ENCODE results near the gene CDH8. TPM values are rescaled to one million over a fixed set of nuclear protein-coding genes. Genes with fewer than 3 reads are reported as not detected.

CDH8 gene
- total RNA-seq, 4 donors from 2014 or later = 1.5 TPM; not detected in 3

GRCh38 chr16:62060089-62060488 lies 23.9 kb upstream of the CDH8 start:
- WGBS, 2 donors (ENCODE audit: low coverage in 1 of 2) = 92 to 100% methylated on average over 3 of the region's 3 CpGs

GRCh38 chr16:62059527-62059926 lies 23.3 kb upstream of the CDH8 start:
- no peak overlapping the region for H3K27ac ChIP-seq
- no peaks in the 10 kb centered on the region for H3K27me3 ChIP-seq
- in situ Hi-C loops (cut with MboI; ENCODE audit: low pct_ligation_motif_present in 1 of 4, low pct_unique_long_range_greater_than_20kb in 1 of 4, low sequenced_read_pairs in 3 of 4) = no loop called here
- no peak for DNase-seq
- no peak for TF ChIP-seq EP300 (IDR thresholded peaks at IDR 0.05; ENCODE audit: low read depth)
- TF ChIP-seq POLR2AphosphoS5 (IDR thresholded peaks at IDR 0.05) = no peak
- TF ChIP-seq POLR2A (IDR thresholded peaks at IDR 0.05) = no peak
- TF ChIP-seq CTCF (IDR thresholded peaks at IDR 0.05) = no peak
- no peaks in the 10 kb centered on the region for H3K4me1 ChIP-seq
- H3K4me3 ChIP-seq = no peak overlapping the region
- no peaks in the 10 kb centered on the region for H3K36me3 ChIP-seq
- no peaks in the 10 kb centered on the region for H3K9me3 ChIP-seq
- intact Hi-C loops (cut with DNase I; ENCODE audit: low total_unique reads) = no loop called here

More at GRCh38 chr16:62060089-62060488, 23.9 kb upstream of the CDH8 start:
- intact Hi-C loops (cut with DNase I; ENCODE audit: low total_unique reads) (no loop called here), in situ Hi-C loops (cut with MboI; ENCODE audit: low pct_ligation_motif_present in 1 of 4, low pct_unique_long_range_greater_than_20kb in 1 of 4, low sequenced_read_pairs in 3 of 4) (no loop called here)
- Histone ChIP-seq H3K4me3 (no peak overlapping the region), H3K27me3 (no peaks in the 10 kb centered on the region), H3K27ac (no peak overlapping the region), H3K36me3 (no peaks in the 10 kb centered on the region), H3K4me1 (no peaks in the 10 kb centered on the region), H3K9me3 (no peaks in the 10 kb centered on the region)
- TF ChIP-seq POLR2AphosphoS5 (IDR thresholded peaks at IDR 0.05) (no peak), CTCF (IDR thresholded peaks at IDR 0.05) (no peak), EP300 (IDR thresholded peaks at IDR 0.05; ENCODE audit: low read depth) (no peak), POLR2A (IDR thresholded peaks at IDR 0.05) (no peak)
- DNase-seq = no peak

GRCh38 chr16:62058412-62058811 lies 22.2 kb upstream of the CDH8 start:
- Histone ChIP-seq H3K27ac (no peak overlapping the region), H3K4me1 (no peaks in the 10 kb centered on the region), H3K9me3 (no peaks in the 10 kb centered on the region), H3K36me3 (no peaks in the 10 kb centered on the region), H3K27me3 (no peaks in the 10 kb centered on the region), H3K4me3 (no peak overlapping the region)
- 73 to 84% methylated on average over 7 to 8 of the region's 8 CpGs for WGBS, 2 donors (ENCODE audit: low coverage in 1 of 2)
- TF ChIP-seq CTCF (IDR thresholded peaks at IDR 0.05) (no peak), EP300 (IDR thresholded peaks at IDR 0.05; ENCODE audit: low read depth) (no peak), POLR2AphosphoS5 (IDR thresholded peaks at IDR 0.05) (no peak), POLR2A (IDR thresholded peaks at IDR 0.05) (no peak)
- in situ Hi-C loops (cut with MboI; ENCODE audit: low pct_ligation_motif_present in 1 of 4, low pct_unique_long_range_greater_than_20kb in 1 of 4, low sequenced_read_pairs in 3 of 4) = no loop called here
- DNase-seq = no peak
- intact Hi-C loops (cut with DNase I; ENCODE audit: low total_unique reads) = no loop called here

GRCh38 chr16:62051942-62052341 lies 15.7 kb upstream of the CDH8 start:
- in situ Hi-C loops (cut with MboI; ENCODE audit: low pct_ligation_motif_present in 1 of 4, low pct_unique_long_range_greater_than_20kb in 1 of 4, low sequenced_read_pairs in 3 of 4) = no loop called here
- TF ChIP-seq POLR2A (IDR thresholded peaks at IDR 0.05) = no peak
- TF ChIP-seq CTCF (IDR thresholded peaks at IDR 0.05) = no peak
- TF ChIP-seq POLR2AphosphoS5 (IDR thresholded peaks at IDR 0.05) = no peak
- TF ChIP-seq EP300 (IDR thresholded peaks at IDR 0.05; ENCODE audit: low read depth) = no peak
- no peaks in the 10 kb centered on the region for H3K9me3 ChIP-seq
- 75 to 76% methylated on average over 4 of the region's 4 CpGs for whole genome bisulfite sequencing, 2 donors (ENCODE audit: low coverage in 1 of 2)
- intact Hi-C loops (cut with DNase I; ENCODE audit: low total_unique reads) = no loop called here
- DNase-seq = no peak
- no peak overlapping the region for H3K4me3 ChIP-seq
- H3K27me3 ChIP-seq = no peaks in the 10 kb centered on the region
- H3K27ac ChIP-seq = no peak overlapping the region
- no peaks in the 10 kb centered on the region for H3K4me1 ChIP-seq
- H3K36me3 ChIP-seq = no peaks in the 10 kb centered on the region
